GM20431 (cell line): ENCODE results near the gene DOC2B.
"Not testable (repeated sequence)": the region's sequence is repeated elsewhere in the genome, so short reads cannot be mapped to it uniquely, and the experiment has no call there.

ENCODE experiments used
- in situ Hi-C: fragments of 300-500 bp; cut with MseI, MboI; formaldehyde crosslinking; loops from one replicate; pipeline ENCODE4 v1.15.0; 2020; ENCODE audit warnings: low sequenced_read_pairs; ENCODE audit not compliant: unreplicated experiment

The DOC2B gene

DNA sequence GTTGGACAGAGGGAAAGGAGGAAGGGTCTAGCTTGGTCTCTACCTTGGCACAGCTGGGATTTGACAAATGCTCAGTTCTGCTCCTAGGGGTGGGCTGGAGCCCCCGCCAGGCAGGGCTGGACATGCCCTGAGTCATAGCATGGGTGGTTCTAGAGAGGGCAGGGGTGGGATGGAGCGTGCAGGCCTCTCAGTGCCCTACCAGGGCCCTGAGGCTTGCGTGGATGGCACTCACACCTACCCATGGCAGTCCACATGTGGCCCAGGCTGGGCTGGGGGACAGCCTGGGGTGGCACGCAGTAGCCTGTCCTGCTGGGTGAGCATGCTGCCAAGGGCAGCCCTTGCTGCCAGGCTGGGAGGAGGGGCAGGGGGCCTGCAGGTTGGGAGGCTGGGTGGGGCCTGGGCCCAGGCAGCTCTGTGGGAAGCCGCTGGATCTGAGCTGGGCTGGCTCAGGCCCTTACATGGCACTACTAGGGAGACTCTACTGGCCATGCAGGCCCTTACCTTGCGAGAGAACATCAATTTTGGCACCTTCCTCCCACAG, 11.2 kb downstream of the DOC2B start:
- in situ Hi-C loops, result no loop called here

- in situ Hi-C loops, result not testable (repeated sequence)
Observed at GRCh38 chr17:168614-169013, 12.8 kb downstream of the DOC2B start.

DNA sequence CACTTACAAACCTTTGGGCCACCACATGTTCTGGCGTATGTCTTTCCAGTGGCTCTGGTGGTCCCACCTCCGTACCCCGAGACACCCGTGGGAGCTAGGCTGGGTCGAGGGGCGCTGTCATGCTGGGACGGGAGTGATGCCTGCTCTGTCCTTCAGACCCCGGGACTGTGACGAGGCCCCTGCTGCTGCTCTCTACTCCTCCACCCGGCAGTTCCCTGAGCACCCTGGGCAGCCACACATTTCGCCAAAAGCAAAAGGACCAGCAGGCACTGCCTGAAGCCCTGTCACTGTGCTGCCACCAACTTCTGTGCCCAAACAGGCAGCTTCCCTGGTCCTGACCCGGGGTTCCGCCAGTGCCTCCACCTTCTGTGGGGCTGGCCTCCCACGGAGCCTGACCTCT, 15.5 kb downstream of the DOC2B start:
- in situ Hi-C loops, result no loop called here

DNA sequence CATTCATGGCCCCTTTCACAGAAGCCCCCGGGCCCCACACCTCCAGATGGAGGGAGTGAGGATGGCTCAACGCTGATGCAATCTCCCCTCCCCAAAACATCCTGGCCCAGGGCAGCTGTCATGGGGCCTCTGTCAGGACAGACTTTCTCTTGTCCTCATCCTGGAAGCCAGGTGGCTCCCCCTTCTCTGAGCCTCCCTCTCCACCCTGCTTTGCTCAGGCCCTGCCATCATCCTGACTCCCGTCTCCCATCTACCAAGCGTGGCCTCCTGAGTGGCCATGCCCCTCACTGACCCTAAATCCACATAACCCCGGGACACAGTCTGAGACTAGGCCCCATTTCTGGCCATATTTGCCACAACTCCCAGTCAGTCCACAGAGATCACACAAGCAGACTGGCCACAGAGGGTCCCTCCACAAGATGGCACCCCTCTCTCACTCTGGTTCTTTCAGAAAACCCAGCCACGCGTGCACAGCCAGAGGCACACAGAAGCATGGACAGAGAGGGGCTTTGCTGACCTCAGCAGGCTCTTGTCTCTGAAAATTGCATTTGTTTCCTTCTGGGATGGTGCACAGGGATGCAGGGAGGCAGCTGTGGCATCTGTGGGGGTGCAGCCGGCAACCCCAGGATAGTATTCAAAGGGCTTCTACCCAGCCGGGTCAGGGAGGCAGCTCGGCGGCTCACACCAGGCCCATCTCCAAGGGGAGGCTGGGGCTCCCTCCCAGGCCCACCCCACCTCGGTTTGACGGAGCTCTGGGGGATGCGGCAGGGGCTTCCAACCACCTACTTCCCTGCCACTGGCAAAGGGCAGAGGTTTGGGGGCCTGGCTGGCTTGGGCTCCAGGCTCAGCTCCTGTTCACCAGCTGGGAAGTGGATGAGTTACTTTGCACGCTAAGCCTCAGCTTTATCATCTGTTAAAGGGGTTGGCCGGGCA, 16.9 kb downstream of the DOC2B start:
- in situ Hi-C loops, result no loop called here

- in situ Hi-C loops, result no loop called here
Observed at GRCh38 chr17:163514-164098, 17.8 kb downstream of the DOC2B start.

- in situ Hi-C loops, result no loop called here
Observed at GRCh38 chr17:162689-163088, 18.8 kb downstream of the DOC2B start.

DNA sequence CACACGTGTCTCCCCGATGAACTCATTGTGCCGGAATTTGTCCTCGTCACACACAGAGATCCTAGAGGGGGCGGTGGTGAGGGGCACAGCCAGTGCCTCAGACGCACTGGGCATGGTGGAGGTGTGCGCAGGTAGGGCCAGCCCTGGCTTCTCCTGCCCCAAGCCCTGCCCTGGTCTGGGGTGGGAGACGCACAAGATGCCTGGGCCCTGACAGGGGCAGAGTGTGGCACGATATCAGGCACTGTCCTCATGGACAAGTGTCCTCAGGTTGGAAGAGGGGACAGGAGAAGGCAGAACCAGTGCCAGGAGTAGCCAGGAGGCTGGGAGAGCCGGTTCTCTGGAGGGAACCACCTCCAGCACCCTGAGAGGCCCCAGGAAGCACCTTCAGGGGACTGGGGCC, 20.0 kb downstream of the DOC2B start:
- in situ Hi-C loops, result no loop called here

- in situ Hi-C loops, result no loop called here
Observed at GRCh38 chr17:160336-160735, 21.1 kb downstream of the DOC2B start.

DNA sequence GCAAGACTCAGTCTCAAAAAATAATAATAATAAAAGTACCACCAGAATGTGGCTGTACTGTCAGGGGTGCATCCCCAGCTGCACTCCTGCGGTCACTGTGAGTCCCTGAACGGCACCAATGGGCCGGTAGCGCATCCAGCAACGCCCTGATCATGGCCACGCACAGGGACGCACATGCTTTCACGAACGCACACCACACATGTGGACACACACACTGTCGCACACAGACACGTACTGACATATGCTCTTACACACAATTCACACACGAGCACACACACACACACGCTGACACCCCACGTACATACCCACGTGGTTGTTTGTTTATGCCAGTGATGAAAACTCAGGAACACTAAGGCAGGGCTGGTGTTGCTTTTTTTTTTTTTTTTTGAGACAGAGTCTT, 21.8 kb downstream of the DOC2B start:
- in situ Hi-C loops, result no loop called here

GRCh38 chr17:158379-158778, 23.1 kb downstream of the DOC2B start:
- in situ Hi-C loops, result no loop called here

- in situ Hi-C loops, result no loop called here
Observed at GRCh38 chr17:157901-158300, 23.5 kb downstream of the DOC2B start.

GRCh38 chr17:156946-157345, 24.5 kb downstream of the DOC2B start:
- in situ Hi-C loops, result no loop called here

DNA sequence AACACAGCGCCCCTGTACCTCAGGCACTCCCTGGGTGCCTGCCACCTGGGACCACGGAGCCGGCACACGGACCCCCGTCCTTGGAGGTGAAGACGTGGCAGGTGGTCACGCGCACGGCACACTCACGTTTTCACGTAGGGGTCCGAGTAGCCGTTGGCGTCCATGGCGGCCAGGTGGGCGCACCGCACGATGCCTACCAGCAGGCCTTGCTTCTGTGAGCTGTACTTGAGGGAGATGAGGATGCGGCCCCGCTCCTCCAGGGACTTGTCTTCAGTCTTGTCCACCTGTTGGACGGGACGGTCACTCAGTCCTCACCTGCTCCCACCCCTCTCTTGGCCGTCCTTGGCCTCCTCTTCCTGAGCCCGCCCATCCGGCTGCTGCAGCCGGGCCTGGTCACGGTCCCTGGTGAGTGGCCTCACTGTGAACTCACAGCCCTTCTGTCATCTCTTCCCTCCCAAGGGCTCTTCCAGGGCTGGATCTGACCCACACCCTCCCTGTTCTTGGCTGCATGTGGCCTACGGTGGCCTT, 25.3 kb downstream of the DOC2B start:
- in situ Hi-C loops, result no loop called here

DNA sequence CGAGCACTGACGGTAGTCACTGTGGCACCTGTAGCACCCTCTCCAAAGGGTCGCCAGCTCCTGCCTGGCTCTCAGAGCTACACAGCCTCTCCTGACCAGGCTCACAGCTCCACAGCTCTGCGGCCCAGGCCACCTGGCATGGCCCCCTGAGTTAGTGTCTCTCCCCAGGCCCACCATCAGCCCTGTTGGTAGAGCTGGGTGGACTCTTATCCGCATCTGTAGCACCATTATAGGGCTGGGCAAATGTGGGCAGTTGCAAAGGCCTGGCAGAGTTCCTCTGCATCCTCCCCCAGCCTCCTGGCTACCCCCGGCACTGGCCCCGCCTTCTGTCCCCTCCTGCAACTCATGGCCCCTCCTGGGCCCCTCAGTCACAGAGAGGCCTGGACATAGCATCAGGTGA, 25.9 kb downstream of the DOC2B start:
- in situ Hi-C loops, result no loop called here

GRCh38 chr17:153851-154250, 27.6 kb downstream of the DOC2B start:
- in situ Hi-C loops, result no loop called here

- in situ Hi-C loops, result no loop called here
Observed at GRCh38 chr17:152860-153420, 28.5 kb downstream of the DOC2B start.

DNA sequence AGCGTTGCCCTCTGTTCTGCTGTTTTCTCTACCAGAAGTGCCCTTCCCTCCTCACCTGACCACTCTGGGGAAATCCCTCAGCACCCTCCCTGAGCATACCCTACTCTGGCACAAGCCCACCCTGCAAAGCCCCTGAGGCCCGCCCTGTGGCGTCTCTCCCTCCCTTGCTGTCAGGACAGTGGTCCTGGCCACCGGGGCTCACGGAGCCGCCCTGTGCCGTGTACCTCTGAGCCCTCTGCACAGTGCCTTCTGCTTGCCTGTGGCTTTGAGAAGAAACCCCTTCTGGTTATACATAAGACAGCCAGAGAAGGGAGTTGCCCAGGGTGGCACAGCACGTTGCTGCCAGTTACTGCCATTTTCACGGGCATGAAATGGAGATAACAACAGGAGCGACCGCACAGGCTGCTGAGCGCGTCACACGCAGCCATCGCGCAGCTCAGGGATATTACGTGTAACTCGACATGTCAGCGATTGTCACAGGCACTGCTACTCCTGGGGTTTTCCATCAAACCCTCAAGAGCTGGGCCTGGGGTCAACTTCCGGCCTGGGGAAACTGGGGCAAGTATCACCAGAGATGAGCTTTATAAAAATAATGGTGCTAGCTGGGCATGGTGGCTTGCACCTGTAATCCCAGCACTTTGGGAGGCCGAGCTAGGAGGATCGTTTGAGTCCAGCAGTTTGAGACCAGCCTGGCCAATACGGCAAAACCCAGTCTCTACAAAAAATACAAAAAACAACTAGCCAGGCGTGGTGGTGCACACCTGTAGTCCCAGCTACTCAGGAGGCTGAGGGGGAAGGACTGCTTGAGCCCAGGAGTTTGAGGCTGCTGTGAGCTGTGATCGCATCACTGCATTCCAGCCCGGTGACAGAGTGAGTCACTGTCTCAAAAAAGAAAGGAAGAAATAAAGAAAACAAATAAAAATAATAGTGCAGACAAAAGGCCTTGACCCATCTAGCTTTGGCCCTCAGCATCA, 29.3 kb downstream of the DOC2B start:
- in situ Hi-C loops, result no loop called here

DNA sequence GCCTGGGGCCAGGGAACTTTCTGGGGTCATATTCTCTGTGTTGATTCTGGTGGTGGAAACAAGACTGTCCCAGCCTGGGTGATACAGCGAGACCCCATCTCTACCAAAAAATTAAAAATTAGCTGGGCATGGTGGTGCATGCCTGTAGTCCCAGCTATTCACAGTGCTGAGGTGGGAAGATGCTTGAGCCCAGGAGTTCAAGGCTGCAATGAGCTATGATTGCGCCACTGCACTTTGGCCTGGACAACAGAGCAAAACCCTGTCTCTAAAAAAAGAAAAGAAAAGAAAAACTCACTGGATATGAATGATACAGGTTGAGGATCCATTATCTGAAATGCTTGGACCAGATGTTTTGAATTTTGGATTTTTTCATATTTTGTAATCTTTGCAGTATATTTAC, 30.4 kb downstream of the DOC2B start:
- in situ Hi-C loops, result no loop called here

DNA sequence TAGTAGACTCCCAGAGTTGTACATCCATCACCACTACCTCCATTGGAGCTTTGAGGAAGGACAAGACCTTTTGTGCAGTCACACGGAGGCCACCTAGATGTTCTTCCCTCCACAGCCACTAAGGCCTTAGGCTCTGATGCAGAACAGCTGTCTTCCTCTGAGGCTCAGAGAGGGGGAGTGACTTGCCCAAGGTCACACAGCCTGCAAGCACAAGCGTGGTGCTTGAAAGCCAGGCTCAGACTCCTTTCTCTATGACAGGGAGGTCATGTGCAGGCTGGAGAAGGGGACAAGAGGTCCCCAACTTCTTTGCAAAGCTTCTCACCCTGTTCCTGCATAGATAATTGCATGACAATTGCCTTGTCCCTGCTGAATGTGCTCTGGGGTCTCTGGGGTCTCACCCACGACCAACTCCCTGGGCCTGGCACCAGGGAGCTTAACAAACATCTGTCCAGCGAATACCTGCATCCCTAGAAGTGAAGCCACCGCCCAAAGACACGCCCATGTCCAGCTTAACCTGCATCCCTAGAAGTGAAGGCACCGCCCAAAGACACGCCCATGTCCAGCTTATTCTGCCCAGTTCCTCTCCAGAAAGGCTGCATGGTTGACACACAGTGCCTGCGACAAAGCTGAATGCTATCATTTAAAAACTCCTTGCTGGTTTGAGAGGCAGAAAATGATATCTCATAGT, 31.4 kb downstream of the DOC2B start:
- in situ Hi-C loops, result no loop called here
